ENCODE results near the gene TMEM255B. TPM values are rescaled to one million over a fixed set of nuclear protein-coding genes. Genes with fewer than 3 reads are reported as not detected.

The TMEM255B gene
- polyA plus RNA-seq, 1 donor (not counting 4 experiments of a cell fraction or from before 2014, with no cell fraction given): 7.6 TPM

DNA sequence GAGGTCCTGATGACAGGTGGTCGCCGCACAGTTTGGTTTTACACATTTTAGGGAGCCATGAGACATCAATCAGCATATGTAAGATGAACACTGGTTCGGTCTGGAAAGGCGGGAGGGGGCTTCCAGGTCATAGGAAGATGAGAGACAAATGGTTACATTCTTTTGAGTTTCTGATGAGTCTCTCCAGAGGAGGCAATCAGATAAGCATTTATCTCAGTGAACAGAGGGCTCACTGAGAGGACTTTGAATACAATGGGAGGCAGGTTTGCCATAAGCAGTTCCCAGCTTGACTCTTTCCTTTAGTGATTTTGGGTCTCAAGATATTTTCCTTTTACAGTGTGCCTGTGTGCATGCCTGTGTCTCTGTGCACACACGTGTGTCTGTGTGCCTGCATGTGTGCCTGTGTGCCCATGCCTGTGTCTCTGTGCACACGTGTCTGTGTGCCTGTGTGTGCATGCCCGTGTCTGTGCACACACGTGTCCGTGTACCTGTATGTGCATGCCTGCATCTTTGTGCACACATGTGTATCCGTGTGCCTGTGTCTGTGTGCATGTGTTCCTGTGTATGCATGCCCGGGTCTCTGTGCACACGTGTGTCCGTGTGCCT is 35.5 kb upstream of the TMEM255B start:
- Histone ChIP-seq H3K4me2 (ENCODE audit: control insufficient read depth, extremely low read depth, insufficient read depth, low read depth, low read length) (no peak overlapping the region), H3K79me2 (ENCODE audit: control insufficient read depth, insufficient read depth, low read length) (no peaks in the 10 kb centered on the region), H2AFZ (ENCODE audit: control insufficient read depth, low read length) (no peak overlapping the region), H3K9me3 (ENCODE audit: control insufficient read depth, low read depth, low read length) (peaks cover 8% of the 10 kb centered on the region), H3K27ac (ENCODE audit: control insufficient read depth, insufficient read depth, low read length) (no peak overlapping the region), H3K9me1 (ENCODE audit: control insufficient read depth, extremely low read depth, insufficient read depth, low read length) (no peaks in the 10 kb centered on the region), H3K36me3 (ENCODE audit: control insufficient read depth in 2 of 2, extremely low read depth in 1 of 2, insufficient read depth in 2 of 2, low read length in 2 of 2) (no peaks in the 10 kb centered on the region), H3K27me3 (ENCODE audit: control insufficient read depth, extremely low read depth, insufficient read depth, low read length) (peaks cover 9% of the 10 kb centered on the region), H4K20me1 (ENCODE audit: control insufficient read depth, extremely low read depth, insufficient read depth, low read length) (no peaks in the 10 kb centered on the region), H3K4me1 (ENCODE audit: control insufficient read depth, extremely low read depth, insufficient read depth, low read length) (no peaks in the 10 kb centered on the region), H3K4me3 (ENCODE audit: control insufficient read depth in 2 of 3, extremely low read depth in 1 of 3, insufficient read depth in 2 of 3, low read depth in 1 of 3, low read length in 3 of 3) (no peak overlapping the region), H3K9ac (ENCODE audit: control insufficient read depth, extremely low read depth, insufficient read depth, low read length) (no peak overlapping the region)
- FAIRE-seq: no peak
- TF ChIP-seq, protein P1, sequence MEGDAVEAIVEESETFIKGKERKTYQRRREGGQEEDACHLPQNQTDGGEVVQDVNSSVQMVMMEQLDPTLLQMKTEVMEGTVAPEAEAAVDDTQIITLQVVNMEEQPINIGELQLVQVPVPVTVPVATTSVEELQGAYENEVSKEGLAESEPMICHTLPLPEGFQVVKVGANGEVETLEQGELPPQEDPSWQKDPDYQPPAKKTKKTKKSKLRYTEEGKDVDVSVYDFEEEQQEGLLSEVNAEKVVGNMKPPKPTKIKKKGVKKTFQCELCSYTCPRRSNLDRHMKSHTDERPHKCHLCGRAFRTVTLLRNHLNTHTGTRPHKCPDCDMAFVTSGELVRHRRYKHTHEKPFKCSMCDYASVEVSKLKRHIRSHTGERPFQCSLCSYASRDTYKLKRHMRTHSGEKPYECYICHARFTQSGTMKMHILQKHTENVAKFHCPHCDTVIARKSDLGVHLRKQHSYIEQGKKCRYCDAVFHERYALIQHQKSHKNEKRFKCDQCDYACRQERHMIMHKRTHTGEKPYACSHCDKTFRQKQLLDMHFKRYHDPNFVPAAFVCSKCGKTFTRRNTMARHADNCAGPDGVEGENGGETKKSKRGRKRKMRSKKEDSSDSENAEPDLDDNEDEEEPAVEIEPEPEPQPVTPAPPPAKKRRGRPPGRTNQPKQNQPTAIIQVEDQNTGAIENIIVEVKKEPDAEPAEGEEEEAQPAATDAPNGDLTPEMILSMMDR (optimal IDR thresholded peaks at IDR 0.05 in 1 of 3, IDR thresholded peaks at IDR 0.05 in 1 of 3, conservative IDR thresholded peaks at IDR 0.05 in 1 of 3; ENCODE audit: extremely low read depth in 1 of 3, insufficient read depth in 2 of 3, low read length in 3 of 3): no peak
- TF ChIP-seq EZH2 (IDR thresholded peaks at IDR 0.05; ENCODE audit: low read length): no peak
- no peak for DNase-seq (ENCODE audit: low read depth, low spot score)
- dilution Hi-C loops (cut with MboI; ENCODE audit: extremely low pct_ligation_motif_present, low sequenced_read_pairs): no loop called here

DNA sequence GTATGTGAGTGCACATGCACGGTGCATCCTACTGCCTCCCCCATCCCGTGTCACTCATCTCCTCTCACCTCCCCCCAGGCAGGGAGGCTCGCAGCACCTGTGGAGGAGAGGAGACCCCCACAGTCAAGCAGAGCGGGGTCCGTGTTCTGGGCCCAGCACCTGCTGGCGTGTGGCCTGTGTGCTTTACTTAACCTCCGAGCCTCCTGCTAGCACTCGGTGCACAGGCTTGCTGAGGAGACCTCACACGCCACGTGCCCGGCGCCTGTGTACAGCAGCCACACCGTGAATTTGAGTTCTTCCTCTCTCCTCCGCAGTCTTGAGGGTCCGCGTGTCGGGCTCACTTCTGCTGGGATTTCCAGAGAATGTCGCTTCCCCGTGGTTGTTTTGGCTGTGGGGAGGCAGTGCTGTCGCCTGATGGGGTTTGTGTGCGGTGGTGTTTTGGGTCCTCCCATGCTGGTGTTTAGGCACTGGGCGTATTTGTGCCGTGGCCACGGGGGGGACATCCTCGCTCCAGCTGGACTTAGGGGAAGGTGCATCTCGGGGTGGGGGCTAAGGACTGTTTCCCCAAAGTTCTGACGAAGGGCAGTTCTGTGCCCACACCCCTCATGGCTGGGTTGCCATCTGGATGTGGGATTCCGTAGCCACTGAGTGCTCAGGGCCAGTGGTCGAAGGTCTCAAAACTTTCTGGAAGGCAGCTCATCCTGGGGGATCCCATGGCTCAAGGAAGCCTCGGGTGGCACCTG is 34.8 kb upstream of the TMEM255B start:
- Histone ChIP-seq H4K20me1 (ENCODE audit: control insufficient read depth, extremely low read depth, insufficient read depth, low read length) (no peaks in the 10 kb centered on the region), H3K4me1 (ENCODE audit: control insufficient read depth, extremely low read depth, insufficient read depth, low read length) (peaks cover under 1% of the 10 kb centered on the region), H3K27ac (ENCODE audit: control insufficient read depth, insufficient read depth, low read length) (no peak overlapping the region), H3K9me1 (ENCODE audit: control insufficient read depth, extremely low read depth, insufficient read depth, low read length) (no peaks in the 10 kb centered on the region), H3K9me3 (ENCODE audit: control insufficient read depth, low read depth, low read length) (peaks cover 8% of the 10 kb centered on the region), H3K36me3 (ENCODE audit: control insufficient read depth in 2 of 2, extremely low read depth in 1 of 2, insufficient read depth in 2 of 2, low read length in 2 of 2) (no peaks in the 10 kb centered on the region), H2AFZ (ENCODE audit: control insufficient read depth, low read length) (no peak overlapping the region), H3K4me2 (ENCODE audit: control insufficient read depth, extremely low read depth, insufficient read depth, low read depth, low read length) (no peak overlapping the region), H3K79me2 (ENCODE audit: control insufficient read depth, insufficient read depth, low read length) (no peaks in the 10 kb centered on the region), H3K27me3 (ENCODE audit: control insufficient read depth, extremely low read depth, insufficient read depth, low read length) (peaks cover 16% of the 10 kb centered on the region), H3K4me3 (ENCODE audit: control insufficient read depth in 2 of 3, extremely low read depth in 1 of 3, insufficient read depth in 2 of 3, low read depth in 1 of 3, low read length in 3 of 3) (no peak overlapping the region), H3K9ac (ENCODE audit: control insufficient read depth, extremely low read depth, insufficient read depth, low read length) (no peak overlapping the region)
- DNase-seq (ENCODE audit: low read depth, low spot score) (no peak), FAIRE-seq (no peak)
- no peak for TF ChIP-seq EZH2 (IDR thresholded peaks at IDR 0.05; ENCODE audit: low read length)
- TF ChIP-seq, protein P1 (optimal IDR thresholded peaks at IDR 0.05 in 1 of 3, IDR thresholded peaks at IDR 0.05 in 1 of 3, conservative IDR thresholded peaks at IDR 0.05 in 1 of 3; ENCODE audit: extremely low read depth in 1 of 3, insufficient read depth in 2 of 3, low read length in 3 of 3): no peak
- dilution Hi-C loops (cut with MboI; ENCODE audit: extremely low pct_ligation_motif_present, low sequenced_read_pairs): no loop called here
